Prostate gland (tissue), 2 donors: ENCODE data around the gene ENDOV.

Experiments
- POLR2A ChIP-seq: fragments of 450-650 bp; IDR thresholded peaks from one replicate; pipeline ENCODE4 v1.6.1; 2016; ENCODE audit warnings: antibody characterized with exemption, mild to moderate bottlenecking
- POLR2AphosphoS5 ChIP-seq: sonication (generic); formaldehyde crosslinking; IDR thresholded peaks from one replicate; pipeline ENCODE4 v1.6.1; 2017; ENCODE audit warnings: antibody characterized with exemption
- TF ChIP-seq, protein P1 (sequence below), 4 experiments: fragments of 200-600 bp in 2 of 4; fragments of 450-650 bp in 2 of 4; sonication (generic) in 2 of 4; IDR thresholded peaks; 1 replicate in 3 of 4; 2 replicates in 1 of 4; pipeline ENCODE4 v1.5.1; 2016 to 2019; ENCODE audit warnings: antibody characterized with exemption in 4 of 4, mild to moderate bottlenecking in 2 of 4, moderate library complexity in 2 of 4

DNA sequence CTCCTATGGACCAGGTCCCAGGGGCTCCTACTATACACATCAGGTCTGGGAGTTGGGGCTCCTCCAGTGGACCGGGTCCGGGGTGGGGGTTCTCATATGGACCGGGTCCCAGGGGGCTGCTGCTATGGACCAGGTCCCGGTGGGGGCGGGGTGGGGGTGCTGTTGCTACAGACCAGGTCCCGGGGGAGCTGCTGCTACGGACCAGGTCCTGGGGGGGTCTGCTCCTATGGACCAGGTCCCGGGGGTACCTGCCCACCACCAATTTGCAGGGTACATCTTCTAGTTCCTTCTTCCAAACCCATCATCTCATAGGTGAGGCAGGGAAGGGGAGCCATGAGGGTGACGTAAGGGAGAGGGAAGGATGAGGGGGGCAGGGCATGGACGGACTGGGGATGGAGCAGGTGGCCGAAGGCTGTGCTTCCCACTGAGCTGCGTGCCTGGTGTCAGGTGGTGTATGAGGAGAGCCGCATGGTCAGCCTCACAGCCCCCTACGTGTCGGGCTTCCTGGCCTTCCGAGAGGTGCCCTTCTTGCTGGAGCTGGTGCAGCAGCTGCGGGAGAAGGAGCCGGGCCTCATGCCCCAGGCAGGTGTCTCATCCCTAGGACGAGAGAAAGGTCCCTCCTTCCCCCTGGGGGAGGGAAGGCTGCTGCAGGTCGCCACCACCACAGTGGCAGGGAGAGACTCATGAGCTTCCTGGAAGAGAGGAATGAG is 6.6 kb downstream of the ENDOV start:
- TF ChIP-seq, protein P1, sequence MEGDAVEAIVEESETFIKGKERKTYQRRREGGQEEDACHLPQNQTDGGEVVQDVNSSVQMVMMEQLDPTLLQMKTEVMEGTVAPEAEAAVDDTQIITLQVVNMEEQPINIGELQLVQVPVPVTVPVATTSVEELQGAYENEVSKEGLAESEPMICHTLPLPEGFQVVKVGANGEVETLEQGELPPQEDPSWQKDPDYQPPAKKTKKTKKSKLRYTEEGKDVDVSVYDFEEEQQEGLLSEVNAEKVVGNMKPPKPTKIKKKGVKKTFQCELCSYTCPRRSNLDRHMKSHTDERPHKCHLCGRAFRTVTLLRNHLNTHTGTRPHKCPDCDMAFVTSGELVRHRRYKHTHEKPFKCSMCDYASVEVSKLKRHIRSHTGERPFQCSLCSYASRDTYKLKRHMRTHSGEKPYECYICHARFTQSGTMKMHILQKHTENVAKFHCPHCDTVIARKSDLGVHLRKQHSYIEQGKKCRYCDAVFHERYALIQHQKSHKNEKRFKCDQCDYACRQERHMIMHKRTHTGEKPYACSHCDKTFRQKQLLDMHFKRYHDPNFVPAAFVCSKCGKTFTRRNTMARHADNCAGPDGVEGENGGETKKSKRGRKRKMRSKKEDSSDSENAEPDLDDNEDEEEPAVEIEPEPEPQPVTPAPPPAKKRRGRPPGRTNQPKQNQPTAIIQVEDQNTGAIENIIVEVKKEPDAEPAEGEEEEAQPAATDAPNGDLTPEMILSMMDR (IDR thresholded peaks at IDR 0.05), result no peak
- TF ChIP-seq POLR2A (no peak), POLR2AphosphoS5 (no peak)
